ENCODE data around the gene BMPR1A.

The BMPR1A gene

GRCh38 chr10:86768412-86769062 is 12.1 kb downstream of the BMPR1A start:
- DNase-seq: no peak

- DNase-seq: no peak
Observed at GRCh38 chr10:86769991-86770390, 13.6 kb downstream of the BMPR1A start.

GRCh38 chr10:86770412-86770960 is 14.1 kb downstream of the BMPR1A start:
- DNase-seq: no peak

DNA sequence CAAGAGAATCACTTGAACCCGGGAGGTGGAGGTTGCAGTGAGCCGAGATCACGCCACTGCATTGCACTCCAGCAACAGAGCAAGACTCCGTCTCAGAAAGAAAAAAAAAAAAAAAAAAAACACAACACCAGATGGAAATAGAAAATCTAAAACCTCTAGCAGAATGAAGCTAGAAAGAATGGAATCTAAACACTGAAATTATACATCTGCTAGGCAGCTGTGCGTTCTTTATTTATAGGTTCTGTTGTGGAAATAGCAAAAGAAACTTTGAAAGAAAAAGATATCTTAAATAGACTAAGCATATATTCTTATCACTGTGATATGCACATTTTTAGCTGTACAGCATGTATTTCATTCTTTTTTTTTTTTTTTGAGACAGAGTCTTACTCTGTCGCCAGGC is 17.1 kb downstream of the BMPR1A start:
- DNase-seq: no peak

GRCh38 chr10:86775056-86775869 is 18.8 kb downstream of the BMPR1A start:
- DNase-seq: no peak

GRCh38 chr10:86775870-86776180 is 19.4 kb downstream of the BMPR1A start:
- DNase-seq: no peak

DNA sequence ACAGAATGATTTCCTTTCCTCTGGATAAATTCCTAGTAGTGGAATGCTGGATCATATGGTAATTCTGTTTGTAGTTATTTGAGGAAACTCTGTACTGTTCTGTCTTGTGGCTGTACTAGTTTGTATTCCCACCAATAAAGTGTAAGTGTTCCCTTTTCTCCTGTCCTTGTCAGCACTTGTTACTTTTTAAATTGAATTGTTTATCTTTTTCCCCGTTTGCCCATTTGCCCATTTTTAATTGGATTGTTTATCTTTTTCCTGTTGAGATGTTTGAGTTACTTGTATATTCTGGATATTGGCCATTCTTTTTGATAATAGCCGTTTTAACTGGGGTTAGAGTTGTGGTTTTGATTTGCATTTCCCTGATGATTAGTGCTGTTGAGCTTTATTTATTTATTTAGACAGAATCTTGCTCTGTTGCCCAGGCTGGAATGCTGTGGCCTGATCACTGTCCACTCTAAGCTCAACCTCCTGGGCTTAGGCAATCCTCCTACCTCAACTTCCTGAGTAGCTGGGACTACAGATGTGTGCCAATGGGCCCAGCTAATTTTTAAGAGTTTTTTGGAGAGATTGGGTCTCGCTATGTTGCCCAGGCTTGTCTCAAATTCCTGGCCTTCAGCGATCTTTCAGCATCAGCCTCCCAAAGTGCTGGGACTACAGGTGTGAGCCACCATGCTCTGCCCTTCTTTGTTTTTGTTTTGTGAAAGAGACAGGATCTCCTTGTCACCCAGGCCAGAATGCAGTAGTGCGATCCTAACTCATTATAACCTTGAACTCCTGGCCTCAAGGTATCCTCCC is 23.0 kb downstream of the BMPR1A start:
- no peak for DNase-seq

GRCh38 chr10:86782701-86783418 is 26.4 kb downstream of the BMPR1A start:
- DNase-seq: no peak

DNA sequence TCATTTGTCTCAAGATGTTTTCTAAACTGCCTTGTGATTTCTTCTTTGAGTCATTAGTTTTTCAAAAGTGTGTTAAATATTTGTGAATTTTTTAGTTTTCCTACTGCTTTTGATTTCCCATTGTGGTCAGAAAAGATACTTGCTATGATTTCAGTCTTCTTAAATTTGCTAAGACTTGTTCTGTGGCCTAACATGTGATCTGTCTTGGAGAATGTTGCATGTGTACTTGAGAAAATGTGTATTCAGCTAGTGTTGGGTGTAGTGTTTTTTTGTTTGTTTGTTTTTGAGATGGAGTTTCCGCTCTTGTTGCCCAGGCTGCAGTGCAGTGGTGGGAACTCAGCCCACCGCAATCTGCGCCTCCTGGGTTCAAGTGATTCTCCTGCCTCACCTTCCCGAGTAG is 28.6 kb downstream of the BMPR1A start:
- no peak for DNase-seq

DNA sequence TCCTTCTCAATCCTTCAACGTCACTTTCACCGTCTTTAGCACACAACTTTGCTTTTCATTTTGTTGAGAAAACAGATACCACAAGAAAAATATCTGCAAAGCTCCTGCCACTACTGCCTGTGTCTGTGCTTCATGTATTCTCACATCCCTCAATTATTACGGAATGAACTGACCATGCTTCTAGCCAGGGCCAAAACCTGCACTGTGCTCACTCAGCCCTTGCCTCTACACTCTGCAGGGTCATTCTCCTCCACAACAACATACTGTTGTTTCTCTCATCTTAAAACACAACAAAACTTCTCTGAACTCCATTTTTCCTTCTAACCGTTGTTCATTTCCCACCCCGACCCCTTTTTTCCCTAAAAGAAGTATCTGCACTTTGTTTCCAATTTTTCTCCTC is 29.5 kb downstream of the BMPR1A start:
- no peak for DNase-seq

DNA sequence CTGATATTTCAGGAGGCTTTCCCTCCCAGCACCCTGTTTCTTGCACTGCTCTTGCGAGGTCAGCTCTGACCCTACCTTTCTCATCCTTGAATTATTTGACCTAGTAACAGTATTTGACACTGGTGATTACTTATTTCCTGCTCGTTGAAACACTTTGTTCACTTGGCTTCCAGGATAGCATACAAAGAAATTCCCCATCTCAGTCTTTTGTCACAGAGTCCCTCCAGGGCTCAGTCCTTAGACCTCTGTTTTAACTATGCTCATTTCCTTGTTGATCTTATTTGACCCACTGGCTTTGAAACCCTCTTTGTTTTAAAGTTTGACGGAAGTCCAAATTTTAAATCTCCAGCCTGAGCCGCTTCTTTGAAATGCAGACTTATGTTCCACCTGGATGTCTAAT is 29.9 kb downstream of the BMPR1A start:
- no peak for DNase-seq

DNA sequence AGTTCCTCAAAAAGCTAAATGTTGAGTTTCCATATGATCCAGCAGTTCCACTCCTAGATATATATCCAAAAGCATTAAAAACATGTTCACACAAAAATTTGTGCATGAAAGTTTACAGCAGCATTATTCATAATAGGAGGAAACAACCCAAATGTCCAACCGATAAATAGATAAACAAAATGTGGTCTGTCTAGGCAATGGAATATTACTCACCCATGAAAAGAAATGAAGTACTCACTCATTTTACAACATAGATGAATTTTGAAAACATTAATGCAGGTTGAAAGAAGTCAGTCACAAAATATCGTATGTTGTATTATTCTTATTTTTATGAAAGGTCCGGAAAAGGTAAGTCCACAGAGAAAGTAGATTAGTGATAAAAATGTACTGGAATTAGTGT is 34.0 kb downstream of the BMPR1A start:
- no peak for DNase-seq

DNA sequence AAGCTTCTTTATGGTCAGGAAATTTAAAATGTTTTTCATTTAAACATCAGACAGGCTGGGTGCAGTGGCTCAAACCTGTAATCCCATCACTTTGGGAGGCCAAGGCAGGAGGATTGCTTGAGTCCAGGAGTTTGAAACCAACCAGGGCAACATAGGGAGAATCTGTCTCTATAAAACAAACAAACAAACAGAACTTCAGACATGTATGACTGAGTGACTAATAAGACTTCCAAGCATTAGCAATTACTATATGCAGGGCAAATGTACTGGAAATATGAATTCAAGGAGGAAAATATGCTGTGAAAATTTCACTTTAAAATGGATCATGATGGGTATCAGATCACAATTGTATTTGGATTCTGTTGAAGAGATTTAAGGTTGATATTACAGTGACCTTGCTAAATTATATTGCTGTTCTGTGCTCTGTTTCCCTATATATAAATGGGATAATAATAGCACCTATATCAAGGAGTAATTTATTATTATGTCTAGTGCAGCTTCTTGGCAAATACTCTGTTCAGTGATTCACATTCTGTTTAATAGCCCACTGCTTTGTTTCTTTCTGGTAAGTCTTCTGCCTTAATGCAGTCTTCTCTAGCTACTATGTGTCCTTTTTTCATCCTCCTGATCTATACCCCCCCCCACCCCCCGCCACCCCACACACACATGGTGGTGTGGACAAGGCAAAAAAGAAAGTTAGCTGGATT is 36.2 kb downstream of the BMPR1A start:
- DNase-seq: no peak

DNA sequence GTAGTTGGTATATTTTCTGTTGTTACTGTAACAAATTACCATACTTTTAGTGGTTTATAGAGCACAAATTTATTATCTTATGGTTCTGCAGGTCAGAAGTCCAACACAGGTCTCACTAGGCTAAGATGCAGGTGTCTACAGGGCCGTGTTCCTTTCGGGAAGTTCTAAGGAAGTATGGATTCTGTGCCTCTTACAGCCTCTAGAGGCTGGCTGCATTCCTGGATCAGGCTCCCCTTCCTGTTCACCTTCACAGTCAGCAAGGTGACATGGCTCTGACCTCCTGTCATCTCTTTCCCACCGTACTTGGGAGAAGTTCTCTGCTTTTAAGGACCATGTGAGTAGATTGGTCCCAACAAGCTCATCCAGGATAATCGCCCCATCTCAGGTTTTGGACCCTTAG is 37.3 kb downstream of the BMPR1A start:
- DNase-seq: no peak

- no peak for DNase-seq
Observed at GRCh38 chr10:86795353-86795752, 38.9 kb downstream of the BMPR1A start.

GRCh38 chr10:86798025-86798424 is 41.6 kb downstream of the BMPR1A start:
- DNase-seq: no peak

DNA sequence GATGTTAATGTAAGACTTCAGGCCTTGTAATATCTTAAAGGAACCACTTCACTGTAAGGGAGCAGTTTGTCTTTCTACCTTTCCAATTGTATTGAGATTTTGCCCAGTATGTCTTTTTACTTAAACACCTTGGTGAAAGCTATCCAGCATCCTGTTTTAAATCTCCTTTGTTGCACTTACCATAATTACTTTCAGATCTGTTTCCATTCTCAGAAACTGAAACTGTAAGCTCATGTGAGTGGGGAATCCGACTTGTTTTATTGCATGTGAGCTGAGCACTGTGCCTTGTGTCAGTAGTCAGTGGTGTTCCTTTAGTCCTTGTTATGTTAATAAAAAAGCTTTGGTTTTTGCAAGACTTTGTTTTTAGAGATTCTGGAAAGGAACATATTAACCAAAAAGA is 42.2 kb downstream of the BMPR1A start:
- DNase-seq: no peak

- DNase-seq: no peak
Observed at GRCh38 chr10:86799188-86799845, 42.9 kb downstream of the BMPR1A start.

DNA sequence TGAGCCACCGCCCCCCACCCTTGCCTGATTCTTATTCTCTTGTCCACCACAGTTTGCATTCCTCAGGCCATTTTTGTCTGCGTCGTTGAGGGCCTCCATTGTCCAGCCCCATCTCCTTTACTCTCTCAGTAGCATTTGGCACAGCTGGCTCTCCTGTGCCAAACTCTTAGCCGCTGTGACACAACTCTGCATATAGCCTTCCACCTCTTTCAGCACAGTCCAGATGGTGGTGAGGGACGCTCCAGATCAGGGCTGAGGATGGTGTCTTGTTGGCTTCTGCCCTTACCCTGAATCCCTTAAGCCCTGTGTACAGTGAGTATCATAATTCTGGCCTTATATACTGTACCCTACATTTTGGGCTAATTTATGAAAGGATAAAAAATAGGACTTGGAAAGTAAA is 45.6 kb downstream of the BMPR1A start:
- DNase-seq: no peak

DNA sequence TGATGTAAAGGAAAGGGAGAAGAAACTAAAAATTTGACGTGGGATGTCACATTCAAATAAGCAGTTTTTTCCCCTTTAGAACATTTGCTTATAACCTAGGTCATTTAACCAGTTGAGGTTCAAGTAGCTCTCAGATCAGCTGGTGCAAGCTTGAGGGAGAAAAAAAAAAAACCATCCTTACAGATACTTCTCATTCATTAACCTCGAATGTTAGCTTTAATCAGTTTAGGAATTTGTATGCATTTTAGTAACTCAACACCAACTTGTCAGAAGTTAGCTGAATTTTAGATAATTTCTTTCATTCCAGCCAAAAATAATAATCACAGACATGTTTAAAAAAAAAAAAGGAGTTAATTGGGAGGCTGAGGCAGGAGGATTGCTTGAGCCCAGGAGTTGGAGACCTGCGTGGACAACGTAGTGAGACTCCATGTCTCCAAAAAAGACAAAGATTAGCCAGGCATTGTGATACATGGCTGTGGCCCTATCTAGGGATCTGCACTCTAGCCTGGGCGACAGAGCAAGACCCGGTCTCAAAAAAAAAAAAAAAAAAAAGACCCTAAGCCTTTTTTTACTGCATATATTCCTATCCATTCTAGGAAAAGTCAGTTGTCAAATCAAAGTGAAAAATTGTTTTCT is 46.2 kb downstream of the BMPR1A start:
- DNase-seq: no peak

DNA sequence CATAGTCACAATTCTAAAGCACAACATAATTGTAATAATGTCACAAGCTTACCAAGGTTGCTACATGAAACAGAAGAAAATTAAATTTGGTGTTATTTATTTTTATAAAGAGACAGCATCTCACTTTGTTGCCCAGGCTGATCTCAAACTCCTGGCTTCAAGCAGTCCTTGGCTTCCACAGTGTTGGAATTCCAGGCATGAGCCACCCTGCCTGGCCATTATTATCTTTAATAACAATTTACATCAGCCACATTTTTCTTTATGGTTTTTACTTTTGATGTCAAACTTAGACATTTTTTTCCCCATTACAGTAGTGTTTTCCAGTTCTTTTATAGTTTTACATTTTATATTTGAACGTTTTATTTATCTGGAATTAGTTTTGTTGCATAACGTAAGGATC is 46.7 kb downstream of the BMPR1A start:
- DNase-seq: no peak
